ENCODE results near the gene IRF4. TPM values are rescaled to one million over a fixed set of nuclear protein-coding genes. Genes with fewer than 3 reads are reported as not detected.

Gene IRF4
- total RNA-seq, 1 experiment from 2014 or later: not detected

DNA sequence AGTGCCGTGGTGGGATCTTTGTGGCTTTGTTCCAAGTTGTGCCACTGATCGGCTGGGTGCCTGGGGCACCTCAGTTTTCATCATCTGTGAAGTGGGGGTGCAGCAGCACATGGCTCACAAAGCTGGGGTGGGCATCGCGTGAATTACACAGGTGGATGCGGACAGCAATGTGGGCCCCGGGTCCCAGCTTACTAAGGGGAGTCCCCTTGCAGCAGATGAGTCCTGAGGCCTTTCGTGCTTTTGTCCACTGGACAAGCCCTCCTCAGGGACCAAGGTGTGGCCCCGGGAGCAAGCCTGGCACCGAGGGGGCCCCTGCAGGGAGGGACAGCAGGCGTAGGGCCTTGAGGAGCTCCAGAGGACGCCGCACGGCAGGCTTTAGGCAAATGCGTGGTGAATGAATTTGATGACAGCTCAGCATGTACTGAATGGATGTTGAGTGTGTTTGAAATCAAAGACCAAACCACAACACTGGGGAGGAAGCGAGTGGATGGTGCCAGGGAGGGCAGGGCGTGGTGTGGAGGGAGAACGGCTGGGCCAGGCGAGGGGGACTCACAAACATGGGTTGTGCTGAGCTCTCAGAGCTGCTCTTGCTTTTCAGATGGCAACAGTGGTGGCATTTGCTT, 53.2 kb downstream of the IRF4 start:
- Mint-ChIP-seq H3K27ac (ENCODE audit: unreplicated experiment) (no peak overlapping the region), H3K27me3 (ENCODE audit: unreplicated experiment) (peaks cover 20% of the 10 kb centered on the region), H3K9me3 (ENCODE audit: low read depth, unreplicated experiment) (no peaks in the 10 kb centered on the region), H3K36me3 (ENCODE audit: insufficient read depth, unreplicated experiment) (no peaks in the 10 kb centered on the region), H3K4me3 (ENCODE audit: low read depth, unreplicated experiment) (no peak overlapping the region), H3K4me1 (ENCODE audit: low read depth, unreplicated experiment) (no peaks in the 10 kb centered on the region)
- TF ChIP-seq, protein P1, sequence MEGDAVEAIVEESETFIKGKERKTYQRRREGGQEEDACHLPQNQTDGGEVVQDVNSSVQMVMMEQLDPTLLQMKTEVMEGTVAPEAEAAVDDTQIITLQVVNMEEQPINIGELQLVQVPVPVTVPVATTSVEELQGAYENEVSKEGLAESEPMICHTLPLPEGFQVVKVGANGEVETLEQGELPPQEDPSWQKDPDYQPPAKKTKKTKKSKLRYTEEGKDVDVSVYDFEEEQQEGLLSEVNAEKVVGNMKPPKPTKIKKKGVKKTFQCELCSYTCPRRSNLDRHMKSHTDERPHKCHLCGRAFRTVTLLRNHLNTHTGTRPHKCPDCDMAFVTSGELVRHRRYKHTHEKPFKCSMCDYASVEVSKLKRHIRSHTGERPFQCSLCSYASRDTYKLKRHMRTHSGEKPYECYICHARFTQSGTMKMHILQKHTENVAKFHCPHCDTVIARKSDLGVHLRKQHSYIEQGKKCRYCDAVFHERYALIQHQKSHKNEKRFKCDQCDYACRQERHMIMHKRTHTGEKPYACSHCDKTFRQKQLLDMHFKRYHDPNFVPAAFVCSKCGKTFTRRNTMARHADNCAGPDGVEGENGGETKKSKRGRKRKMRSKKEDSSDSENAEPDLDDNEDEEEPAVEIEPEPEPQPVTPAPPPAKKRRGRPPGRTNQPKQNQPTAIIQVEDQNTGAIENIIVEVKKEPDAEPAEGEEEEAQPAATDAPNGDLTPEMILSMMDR (IDR thresholded peaks at IDR 0.05; ENCODE audit: unreplicated experiment): no peak
- intact Hi-C loops (cut with micrococcal nuclease; ENCODE audit: unreplicated experiment): no loop called here
- no TSS peak for BruUV-seq (replicated peaks)
- CTCF ChIA-PET: interaction anchor here (0.6 kb wide), 1 partner anchor 33 kb away, joined by 3 read pairs; no protein-coding TSS in a partner anchor
- DNase-seq: no peak

DNA sequence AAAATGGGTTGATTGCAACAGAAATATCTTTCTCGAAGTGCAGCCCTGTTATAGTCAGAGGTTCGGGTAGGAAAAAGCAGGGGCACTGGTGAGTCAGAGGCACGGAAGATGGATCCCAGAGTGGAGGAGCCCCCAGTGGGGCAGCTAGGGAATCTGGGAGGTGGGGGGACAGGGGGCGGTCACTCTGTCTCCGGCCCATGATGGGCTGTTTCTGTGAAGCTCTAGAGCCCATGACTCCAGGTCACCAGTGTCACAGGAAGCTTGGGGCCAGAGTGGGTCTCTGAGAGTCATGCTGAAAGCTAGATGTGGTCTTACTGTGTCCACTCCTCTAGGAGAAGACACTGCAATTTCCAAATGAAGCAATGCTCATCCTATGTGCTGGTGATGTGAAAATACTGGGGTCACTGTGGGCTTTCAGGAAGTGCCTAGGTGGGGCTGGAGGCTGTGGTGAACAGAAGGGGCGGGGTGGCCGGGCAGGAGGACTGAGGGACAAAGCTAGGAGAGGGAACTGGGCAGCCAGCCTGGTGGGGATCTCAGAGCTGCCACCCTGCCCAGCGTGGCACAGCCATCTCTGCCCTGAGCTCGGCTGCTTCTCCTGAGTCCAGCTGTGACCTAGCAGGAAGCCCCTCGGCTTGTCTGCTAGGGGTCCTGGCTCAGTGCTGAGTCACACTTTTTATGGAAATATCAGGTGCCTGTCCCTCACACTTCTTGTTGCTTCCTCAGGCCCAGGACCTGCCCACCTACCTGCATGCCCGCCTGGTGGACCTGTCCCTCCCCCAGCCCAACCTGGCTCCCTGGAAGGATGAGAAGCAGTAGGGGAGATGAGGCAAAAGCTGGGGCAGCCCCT, 54.2 kb downstream of the IRF4 start:
- intact Hi-C loops (cut with micrococcal nuclease; ENCODE audit: unreplicated experiment): no loop called here
- CTCF ChIA-PET: no interaction called here
- no peak overlapping the region for H3K4me3 Mint-ChIP-seq (ENCODE audit: low read depth, unreplicated experiment)
- peaks cover 10% of the 10 kb centered on the region for H3K27me3 Mint-ChIP-seq (ENCODE audit: unreplicated experiment)
- no peaks in the 10 kb centered on the region for H3K36me3 Mint-ChIP-seq (ENCODE audit: insufficient read depth, unreplicated experiment)
- no TSS peak for BruUV-seq (replicated peaks)
- peak; percentile 21 for DNase-seq
- no peaks in the 10 kb centered on the region for H3K4me1 Mint-ChIP-seq (ENCODE audit: low read depth, unreplicated experiment)
- no peak overlapping the region for H3K27ac Mint-ChIP-seq (ENCODE audit: unreplicated experiment)
- H3K9me3 Mint-ChIP-seq (ENCODE audit: low read depth, unreplicated experiment): no peaks in the 10 kb centered on the region
- TF ChIP-seq, protein P1 (IDR thresholded peaks at IDR 0.05; ENCODE audit: unreplicated experiment): no peak

DNA sequence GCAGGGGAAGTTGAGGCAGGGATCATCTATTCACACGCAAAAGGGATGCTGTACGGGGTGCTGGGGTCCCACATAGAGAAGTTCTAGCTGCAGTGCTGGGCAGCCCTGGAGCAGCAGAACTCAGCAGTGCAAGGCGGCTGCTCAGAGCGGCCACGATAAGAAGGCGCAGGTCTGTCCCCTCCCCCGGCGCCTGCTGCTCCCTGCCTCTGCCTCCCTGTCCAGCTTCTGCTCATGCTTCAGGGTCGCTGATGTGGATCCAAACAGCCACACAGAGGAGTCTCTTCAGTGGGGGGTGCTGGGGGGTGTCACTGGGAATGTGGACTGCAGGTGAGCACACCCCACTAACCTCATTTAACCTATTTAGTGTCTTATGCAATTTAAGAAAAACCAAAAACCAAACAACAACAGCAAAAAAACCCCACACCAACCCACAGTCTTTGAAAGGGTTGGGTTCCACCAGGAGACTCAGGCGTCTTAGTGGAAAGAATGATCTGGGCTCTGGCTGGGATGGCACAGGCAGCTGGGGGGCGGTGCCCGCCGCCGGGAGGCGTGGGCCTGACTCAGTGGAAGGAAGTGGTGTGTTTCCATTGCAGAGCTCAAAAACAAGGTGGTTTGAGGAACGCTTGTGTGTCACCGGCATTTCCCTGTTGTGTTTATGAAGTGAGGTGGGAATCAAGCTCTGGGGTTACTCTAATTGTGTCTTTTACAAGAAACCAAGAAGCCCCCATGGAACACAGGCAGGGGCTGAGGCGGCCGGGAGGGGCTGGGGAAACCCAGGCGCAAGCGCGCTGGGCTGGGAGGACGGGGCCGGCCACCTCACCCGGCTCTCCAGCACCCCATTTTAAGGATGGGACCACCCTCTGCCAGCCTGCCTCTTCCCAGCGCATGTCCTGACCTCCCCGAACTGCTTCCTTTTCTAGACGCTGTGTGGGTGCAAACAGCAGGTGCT, 55.1 kb downstream of the IRF4 start:
- DNase-seq: no peak
- Mint-ChIP-seq H3K4me1 (ENCODE audit: low read depth, unreplicated experiment) (no peaks in the 10 kb centered on the region), H3K4me3 (ENCODE audit: low read depth, unreplicated experiment) (no peak overlapping the region), H3K27ac (ENCODE audit: unreplicated experiment) (no peak overlapping the region), H3K36me3 (ENCODE audit: insufficient read depth, unreplicated experiment) (no peaks in the 10 kb centered on the region), H3K9me3 (ENCODE audit: low read depth, unreplicated experiment) (no peaks in the 10 kb centered on the region), H3K27me3 (ENCODE audit: unreplicated experiment) (peaks cover under 1% of the 10 kb centered on the region)
- CTCF ChIA-PET: no interaction called here
- intact Hi-C loops (cut with micrococcal nuclease; ENCODE audit: unreplicated experiment): no loop called here
- no TSS peak for BruUV-seq (replicated peaks)
- TF ChIP-seq, protein P1 (IDR thresholded peaks at IDR 0.05; ENCODE audit: unreplicated experiment): no peak

DNA sequence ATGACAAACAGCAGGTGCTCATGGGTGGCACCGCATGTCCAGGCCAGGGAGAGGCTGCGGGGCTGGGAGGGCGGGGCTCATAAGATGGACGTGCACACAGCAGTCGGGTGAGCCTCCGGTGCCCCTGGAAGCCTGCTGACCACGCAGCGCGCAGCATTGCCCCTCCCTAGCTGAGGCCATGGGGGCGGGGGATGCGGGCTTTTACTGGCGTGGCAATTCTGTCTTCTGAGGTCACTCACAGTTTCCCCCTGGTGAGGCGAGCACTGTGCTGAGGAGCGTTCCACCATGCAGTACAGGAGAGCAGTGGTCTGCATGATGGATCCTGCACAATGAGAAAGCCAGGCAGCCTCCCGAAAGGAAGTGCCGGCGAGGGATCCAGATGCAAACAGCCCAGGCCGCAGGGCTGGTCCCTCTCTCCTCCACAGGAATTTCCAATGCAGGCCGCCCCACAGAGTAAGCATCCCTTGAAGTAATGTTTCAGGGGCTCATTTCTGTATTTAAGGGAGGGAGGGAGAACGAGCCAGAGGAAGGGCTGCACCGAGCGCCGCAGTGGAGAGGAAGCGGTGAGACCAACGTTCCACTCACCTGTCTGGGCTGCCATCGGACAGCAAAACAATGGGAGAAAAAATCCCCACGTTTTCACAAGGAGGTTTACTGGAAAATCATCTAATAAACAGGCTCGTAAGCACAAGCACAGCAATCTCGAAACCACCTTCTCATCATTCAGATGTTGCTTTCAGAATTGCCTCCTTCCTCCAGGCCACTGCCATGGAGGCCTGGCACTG, 56.0 kb downstream of the IRF4 start:
- Mint-ChIP-seq H3K27ac (ENCODE audit: unreplicated experiment) (no peak overlapping the region), H3K4me1 (ENCODE audit: low read depth, unreplicated experiment) (no peaks in the 10 kb centered on the region), H3K36me3 (ENCODE audit: insufficient read depth, unreplicated experiment) (no peaks in the 10 kb centered on the region), H3K4me3 (ENCODE audit: low read depth, unreplicated experiment) (no peak overlapping the region), H3K27me3 (ENCODE audit: unreplicated experiment) (no peaks in the 10 kb centered on the region), H3K9me3 (ENCODE audit: low read depth, unreplicated experiment) (no peaks in the 10 kb centered on the region)
- TF ChIP-seq, protein P1 (IDR thresholded peaks at IDR 0.05; ENCODE audit: unreplicated experiment): no peak
- intact Hi-C loops (cut with micrococcal nuclease; ENCODE audit: unreplicated experiment): no loop called here
- BruUV-seq (replicated peaks): no TSS peak
- DNase-seq: no peak
- CTCF ChIA-PET: no interaction called here

All from Calu3 (cell line).